Effector CD8-positive, alpha-beta T cell (primary cell): ENCODE measurements around the gene NASP.

Experiments
- DNase-seq: peaks from one replicate; lab custom pipeline; 2025; lab: John Stamatoyannopoulos, UW

The NASP gene

DNA sequence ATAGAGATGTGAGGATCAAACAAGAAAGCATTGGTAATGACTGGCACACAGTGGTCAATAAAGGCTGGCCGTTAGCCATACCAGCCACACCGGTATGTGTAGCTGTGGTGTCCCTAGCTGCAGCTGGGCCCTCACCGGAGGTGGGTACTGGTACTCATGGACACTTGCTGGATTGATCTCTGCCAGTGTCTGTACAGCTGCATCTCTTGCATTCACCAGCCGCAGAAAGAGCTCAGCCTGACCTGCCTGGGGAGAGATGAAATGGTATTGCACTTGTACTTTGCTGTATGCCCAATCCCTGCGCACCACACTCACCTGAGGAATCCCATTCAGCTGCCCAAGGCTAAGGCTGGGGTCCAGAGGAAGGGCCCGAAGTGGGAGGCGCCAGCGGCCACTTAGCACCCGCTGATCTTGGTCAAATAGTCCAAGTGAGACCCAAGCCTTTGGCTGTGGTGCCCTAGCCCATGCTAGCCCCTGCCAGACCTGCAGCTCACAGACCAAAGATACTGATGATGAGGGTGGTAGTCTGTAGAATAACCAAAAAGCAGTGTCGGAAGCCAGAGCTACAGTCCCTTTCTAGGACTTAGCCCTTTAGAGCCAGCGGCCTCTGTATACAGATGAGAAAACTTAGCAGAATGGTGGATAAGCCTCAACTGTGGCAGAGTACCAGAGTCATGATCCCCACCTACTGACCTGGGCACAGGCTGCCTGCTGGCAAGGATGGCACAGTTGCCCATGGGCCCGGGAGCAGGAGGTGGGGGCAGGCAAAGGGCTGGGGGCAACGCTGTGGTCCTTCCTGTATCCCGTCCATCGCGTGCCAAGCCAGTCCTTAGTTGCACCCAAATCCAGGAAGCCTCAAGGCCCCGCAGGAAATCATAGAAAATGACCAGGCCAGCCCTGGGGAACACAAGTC lies 37.0 kb downstream of the NASP start:
- DNase-seq = no peak

- no peak for DNase-seq
These were observed 37.6 kb downstream of the NASP start for GRCh38 chr1:45621501-45621836.

DNA sequence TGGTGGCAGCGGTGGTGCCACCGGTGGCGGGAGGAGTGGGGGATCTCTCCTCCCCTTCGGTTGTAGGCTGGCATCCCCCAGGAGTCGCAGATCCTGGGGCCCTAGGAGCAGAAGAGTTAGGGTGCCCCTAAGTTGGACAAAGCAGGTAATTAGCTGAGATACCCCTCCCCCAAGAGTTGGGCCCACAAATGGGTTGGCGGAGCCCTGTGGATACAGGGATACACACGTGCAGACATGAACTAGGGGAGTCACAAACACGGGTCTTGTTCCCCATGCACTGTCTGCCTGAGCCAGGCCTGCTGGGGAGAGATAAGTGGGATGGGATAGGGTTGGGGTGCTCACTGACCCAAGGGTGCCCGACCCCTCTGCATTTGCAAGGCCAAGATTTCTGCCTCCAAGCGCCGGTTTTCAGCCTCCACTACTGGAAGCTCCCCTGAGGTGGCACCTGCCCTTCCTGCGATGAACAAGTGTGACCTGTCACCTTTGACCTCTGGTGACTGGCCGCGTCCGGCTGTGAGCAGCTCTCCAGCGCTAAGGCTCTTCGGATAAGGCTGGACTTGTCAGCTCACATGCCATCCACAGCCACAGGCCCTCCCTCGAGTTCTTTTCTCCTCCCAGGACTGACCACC lies 38.2 kb downstream of the NASP start:
- no peak for DNase-seq

DNA sequence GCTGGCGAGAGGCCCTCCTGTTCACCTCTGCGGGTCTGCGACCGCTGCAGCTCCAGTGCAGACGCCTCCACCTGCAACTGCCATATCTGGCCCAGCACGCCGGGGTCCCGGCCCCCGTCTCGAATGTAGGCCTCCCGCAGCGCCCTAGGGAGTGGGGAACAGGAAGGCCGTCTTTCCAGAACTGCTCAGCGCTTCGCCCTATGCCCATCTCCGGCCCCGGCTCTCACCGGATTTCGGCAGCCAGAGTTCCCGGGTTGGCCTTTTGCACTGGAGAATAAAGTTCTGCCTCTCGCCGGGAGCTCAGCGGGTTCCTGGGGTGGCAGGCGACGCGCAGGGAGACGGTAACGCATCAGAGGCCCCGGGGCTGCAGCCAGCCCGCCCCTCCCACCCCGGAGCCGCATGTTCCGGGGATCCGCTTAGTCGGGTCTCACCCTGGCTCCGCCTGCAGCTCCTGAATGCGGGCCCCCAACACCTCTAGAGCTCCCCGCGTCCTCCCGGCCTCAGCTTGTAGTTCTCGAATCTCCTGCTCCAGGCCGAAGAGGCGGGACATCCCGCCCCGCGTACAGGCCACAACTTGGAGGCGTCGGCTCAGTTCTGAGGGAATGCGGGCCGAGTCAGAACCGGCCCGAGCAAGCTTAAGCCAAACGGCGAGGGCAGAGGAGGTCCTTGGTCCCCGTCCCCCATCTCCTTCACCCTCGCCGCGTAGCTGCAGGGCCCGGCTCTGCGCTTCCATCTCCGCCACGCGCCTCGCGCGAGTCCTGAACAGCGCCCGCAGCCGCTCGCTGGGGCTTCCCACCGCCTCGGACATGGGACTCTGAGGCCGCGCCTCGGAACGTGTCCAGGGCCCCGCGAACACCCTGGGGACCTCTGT lies 38.9 kb downstream of the NASP start:
- no peak for DNase-seq

GRCh38 chr1:45623972-45624371 lies 40.1 kb downstream of the NASP start, which contains the start of gene CCDC17:
Gene CCDC17, minus strand, starts transcription at chr1:45624054. Its CDS starts 145 bp downstream, at chr1:45623909.
- DNase-seq = no peak

- no peak for DNase-seq
These were observed 45.2 kb downstream of the NASP start for GRCh38 chr1:45629035-45629434.

DNA sequence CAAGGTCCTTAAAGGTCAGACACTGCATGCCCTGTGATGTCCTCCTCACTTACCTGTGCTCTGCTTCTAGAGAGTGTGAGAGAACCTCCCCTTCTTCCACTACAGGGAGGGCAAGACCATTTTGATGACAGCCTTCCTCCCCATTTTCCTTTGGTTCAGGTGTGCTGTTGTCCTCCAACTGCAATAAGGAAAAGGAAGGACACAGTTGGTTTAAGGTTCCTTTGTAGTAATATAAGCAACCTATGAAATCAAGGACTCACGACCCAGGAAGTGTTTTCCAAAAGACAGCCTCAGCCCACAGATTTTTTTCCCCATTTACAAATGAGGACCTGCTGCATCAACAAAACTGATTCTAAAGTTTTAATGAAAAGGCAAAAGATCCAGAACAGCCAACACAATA lies 46.6 kb downstream of the NASP start:
- no peak for DNase-seq

GRCh38 chr1:45635211-45635610 lies 51.4 kb downstream of the NASP start:
- no peak for DNase-seq

DNA sequence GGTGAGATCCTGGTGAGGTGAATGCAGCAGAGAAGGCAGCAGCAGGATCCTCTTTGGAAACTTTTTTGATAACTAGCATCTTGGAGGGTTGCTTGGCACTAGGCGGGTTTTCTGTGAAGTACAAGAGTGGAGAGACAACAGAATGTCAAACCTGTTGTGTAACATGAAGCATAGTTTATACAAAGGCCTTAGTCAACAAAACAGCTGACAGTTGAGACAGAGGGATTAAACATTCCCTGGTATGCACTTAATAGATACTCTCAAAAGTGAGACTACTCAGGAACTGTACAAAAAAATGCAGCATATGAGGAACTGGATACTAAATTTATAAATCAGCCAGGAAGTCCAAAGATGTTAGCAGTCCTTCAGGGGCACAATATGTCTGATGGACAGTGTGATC lies 56.5 kb downstream of the NASP start:
- DNase-seq = no peak

DNA sequence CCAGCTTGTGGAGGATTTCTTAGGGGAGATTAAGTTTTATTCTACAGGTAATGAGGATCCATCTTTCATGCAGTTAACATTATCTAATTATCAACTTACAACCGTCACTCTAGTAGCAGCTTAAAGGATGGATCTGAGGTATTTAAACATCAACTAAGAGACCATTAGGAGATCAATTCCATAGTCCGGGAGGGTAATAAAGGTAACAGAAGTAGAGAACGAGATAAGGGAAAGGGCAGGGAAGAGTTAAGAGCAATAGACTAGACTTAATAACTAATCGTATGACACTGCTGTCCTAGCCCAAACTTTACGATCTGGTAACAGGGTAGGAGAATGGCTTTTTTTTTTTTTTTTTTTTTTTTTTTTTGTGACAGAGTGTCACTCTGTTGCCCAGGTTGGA lies 59.5 kb downstream of the NASP start:
- DNase-seq = no peak

DNA sequence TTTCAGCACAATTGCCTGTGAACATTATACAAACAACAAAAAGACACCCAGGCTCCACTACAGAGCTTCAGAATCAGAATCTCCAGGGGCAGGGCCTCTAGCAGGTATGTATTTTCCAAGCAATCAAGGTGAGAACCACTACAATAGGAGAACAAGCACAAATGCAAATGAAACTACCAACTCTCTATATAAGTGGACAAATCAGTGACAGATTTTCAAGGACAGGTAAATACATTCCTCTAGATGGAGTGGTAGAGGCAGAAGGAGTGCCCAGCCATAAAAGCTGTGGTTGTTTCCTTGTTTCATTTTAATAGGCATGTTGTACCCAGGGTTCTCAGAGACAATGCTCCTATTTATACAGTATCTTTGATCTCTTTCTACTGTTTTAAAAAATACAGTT lies 60.1 kb downstream of the NASP start:
- no peak for DNase-seq

DNA sequence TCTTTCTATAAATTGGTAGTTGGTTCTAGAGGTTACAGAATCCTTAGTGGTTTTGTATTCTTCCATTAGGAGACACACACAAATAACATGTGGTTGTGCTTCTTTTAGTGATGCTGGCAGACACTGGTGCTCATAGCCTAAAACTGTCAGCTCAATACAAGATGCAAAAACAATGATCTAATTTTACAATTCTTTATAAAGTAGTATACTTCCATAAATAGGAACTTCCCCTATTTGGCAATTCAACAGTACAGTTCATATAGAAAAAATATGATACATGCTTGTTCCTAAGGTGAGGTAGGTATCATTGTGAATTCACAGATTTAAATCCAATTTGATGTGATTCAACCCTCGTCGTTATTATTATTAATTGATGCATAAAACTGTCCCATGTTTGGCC lies 60.8 kb downstream of the NASP start:
- DNase-seq = no peak

- DNase-seq = no peak
These were observed 63.6 kb downstream of the NASP start for GRCh38 chr1:45647248-45648021.

DNA sequence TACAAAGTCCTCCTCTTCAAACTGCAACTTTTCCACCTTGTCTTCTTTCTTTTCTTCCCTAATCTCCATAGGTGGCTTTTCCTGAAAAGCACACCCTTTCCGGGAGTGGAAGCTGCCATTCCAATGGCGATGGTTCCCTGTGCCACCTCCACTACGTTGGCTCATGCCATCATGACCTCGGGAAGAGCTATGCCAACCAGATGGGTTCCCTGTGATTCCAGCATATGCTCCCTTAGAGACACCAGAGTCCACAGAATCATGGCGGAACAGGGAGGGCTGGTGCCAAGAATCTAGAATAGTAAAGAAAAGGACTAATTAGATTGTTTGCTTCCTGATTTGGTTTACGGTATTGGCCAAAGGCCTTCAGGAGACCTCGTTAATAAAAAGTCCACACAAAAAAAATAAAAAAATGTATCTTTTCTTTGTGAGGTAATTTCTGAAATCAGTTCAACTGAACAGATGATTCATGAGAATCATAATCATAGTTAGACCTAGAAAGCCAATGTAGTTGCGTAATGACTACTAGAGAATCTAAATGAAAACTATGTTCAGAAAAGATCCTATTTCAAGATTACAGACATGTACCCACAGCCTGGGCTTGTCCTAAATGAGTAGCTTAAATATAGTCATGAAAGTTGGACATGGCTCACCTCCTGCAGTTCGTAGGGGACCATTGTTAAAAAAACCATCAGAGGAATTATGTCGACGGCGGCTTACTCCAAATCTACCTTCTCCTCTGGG lies 70.9 kb downstream of the NASP start:
- DNase-seq = no peak

DNA sequence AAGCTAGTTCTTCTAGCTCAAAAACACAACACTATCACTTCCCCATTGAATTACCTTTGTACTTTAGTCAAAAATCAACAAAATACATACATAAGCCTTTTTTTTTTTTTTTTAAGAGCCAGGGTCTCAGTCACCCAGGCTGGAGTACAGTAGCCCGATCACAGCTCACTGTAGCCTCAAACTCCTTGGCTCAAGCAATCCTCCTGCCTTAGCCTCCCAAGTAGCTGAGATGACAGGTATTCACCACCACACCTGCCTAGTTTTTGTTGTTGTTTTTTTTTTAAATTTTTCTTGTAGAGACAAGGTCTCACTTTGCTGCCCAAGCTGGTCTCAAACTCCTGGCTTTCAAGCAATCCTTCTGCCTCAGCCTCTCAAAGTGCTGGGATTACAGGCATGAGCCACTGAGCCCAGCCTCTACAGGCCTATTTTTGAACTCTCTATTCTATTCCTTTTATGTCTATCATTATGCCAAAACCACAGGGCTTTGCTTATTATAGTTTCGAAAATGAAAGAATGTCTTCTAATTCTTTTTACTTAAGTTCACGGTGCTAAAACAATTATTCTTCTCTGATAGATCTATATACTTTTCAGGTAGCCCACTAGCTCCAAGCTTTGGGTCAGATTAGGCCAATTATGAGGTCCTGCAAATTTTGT lies 72.9 kb downstream of the NASP start:
- no peak for DNase-seq

DNA sequence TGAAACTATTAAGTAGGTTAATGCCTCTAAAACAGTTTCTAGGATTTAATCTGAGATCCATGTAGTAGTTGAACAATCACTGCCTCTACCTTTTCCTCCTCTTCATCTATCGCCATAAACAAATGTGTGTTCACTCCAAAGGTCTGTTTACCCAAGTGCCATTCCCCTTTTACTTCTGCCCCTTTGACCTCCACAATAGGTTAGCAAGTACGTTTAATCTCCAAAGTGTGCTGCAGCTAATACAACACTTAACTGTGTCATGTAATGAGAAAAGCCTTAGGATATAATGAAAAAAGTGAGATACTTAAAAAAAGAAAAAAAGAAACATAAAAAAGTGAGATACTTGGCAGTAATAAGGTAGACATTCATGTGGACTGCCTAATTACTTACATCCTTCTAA lies 74.3 kb downstream of the NASP start:
- no peak for DNase-seq

- DNase-seq = no peak
These were observed 75.4 kb downstream of the NASP start for GRCh38 chr1:45659222-45659621.

DNA sequence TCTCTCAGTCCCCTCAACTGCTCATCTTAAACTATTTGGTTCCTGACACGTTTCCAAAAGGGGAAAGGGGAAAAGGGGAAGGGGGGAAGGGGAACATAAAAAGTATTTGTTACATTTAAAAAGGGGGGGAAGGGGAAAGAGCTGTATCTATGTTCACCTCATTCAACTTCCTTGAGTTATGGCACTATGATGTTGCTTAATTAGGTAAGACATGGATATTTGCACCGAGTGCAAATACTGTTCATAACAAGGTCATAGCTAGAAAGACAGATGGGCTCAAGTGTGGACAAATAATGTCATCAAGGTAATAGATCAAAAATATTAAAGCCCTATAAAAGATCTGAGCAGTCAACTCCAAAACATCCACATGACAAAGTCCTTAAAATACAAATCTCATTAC lies 76.5 kb downstream of the NASP start:
- DNase-seq = no peak

DNA sequence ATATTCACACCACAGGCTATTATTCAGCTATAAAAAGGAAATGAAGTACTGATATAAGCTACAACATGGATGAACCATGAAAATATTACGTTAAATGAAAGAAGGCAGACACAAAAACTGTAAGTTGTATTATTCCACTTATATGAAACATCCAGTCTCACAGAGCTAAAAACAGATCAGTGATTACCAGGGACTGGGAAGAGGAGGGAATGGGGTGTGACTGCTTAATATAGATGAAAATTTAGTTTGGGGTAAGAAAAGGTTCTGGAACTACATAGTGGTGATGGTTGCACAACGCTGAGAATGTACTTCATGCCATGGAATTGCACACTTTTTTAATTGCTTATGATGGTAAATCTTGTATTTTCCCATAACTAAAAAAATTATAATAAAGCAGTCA lies 83.0 kb downstream of the NASP start:
- DNase-seq = no peak

- DNase-seq = no peak
These were observed 83.7 kb downstream of the NASP start for GRCh38 chr1:45667321-45668111.
